Stimulated activated CD4-positive, alpha-beta T cell treated with anti-CD3 and anti-CD28 coated beads, Interleukin-2, amount 100 ng/mL, for 24 hours (primary cell): ENCODE data around the gene ENTHD1.

ENCODE experiments used
- DNase-seq, 2 donors: peaks; one replicate each; pipeline ENCODE4 v3.0.0-alpha.2; 2020

Gene ENTHD1

GRCh38 chr22:39839917-39840510 lies 53.5 kb downstream of the ENTHD1 start:
- peak; percentile 38 to 44 for DNase-seq

- DNase-seq, result no peak
Measured at GRCh38 chr22:39839204-39839603, 54.4 kb downstream of the ENTHD1 start.

DNA sequence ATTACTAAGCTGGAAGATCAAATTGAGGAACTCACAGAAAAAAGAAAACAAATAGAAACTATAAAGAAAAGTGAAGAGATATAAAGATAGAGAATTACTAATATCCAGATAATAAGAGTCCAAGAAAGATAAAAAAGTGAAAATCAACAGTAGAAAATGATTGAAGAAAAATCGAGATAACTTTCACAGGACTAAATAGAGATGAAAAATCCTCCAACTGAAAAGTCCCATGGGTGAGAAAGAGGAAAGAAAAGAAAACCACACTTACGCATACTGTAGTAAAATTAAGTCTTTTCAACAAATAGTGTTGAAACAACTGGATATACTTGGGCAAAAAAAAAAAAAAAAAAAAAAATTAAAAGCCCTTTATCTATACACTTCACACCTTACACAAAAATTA lies 60.0 kb downstream of the ENTHD1 start:
- DNase-seq, result no peak

DNA sequence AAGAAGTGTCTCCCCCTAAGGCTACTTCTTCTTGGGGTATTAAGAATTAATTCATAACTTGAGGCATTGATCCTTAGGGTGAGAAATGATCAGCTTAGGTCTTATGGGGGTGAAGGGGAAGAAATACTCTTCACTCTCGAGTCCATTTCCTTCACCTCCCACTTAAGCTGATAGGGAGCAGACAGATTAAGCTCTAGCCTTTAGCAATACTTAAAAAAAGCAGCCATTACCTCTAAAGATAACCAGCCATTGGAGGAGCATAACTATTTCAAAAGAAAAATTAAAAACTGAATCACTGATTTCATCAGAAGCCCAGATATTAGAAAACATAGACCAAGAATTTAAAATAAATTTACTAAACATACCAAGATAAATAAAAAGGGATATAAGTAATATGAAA lies 60.5 kb downstream of the ENTHD1 start:
- DNase-seq, result no peak

- no peak for DNase-seq
Measured at GRCh38 chr22:39832627-39833074, 60.9 kb downstream of the ENTHD1 start.

- DNase-seq, result no peak
Measured at GRCh38 chr22:39825661-39826102, 67.9 kb downstream of the ENTHD1 start.

DNA sequence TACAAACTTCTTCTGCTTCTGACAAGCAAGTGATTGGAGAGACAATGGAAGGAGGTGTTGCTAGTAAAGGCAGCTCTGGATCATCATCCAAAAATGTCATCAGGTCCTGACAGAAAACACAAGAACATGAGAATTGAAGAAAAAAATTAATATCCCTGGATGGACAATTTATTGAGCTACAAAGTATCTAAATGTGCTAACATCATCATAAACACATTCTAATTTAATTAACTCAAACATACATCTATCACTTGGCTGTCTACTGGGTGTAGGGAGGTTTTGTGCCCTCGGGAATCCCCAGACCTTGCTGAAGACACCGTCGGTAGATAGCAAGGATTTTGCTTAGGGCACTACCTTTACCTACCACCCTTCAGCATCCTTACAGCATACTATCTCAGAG lies 72.6 kb downstream of the ENTHD1 start:
- DNase-seq, result no peak

DNA sequence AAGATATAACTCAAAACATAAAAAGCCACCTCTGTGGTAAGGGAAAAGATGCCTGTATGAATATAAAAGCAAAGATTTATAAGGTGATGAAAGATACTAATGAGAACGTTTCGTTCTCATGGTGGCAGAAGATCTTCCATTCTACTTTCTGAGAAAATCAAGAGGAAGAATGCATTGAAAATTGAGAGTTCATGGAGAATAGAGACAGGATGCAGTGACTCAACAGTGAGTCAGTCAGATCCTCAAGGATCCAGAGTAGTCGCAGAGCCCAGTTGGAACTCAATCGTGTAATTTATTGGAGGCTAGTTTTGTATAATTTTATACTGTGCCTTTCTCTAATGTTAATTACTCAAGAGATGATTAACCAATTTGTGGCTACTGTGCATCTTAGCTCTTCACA lies 73.3 kb downstream of the ENTHD1 start:
- DNase-seq, result no peak

- no peak for DNase-seq
Measured at GRCh38 chr22:39819429-39819828, 74.1 kb downstream of the ENTHD1 start.

DNA sequence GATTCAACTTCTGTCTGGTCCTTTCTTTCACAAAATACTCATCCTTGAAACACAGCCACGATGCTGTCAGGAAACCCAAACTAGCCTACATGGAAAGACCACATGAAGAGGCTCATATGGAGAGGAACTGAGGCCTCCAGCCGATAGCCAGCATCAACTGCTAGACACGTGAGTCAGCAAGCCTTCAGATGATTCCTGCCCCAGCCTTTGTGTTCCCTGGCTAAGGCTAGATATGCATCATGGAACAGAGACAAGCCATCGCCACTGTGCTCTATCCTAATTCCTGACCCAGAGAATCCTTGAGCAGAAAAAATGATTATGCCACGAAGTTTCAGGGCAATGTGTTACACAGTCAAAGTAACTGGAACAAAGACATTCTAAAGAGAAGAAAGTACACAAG lies 75.5 kb downstream of the ENTHD1 start:
- DNase-seq, result no peak

GRCh38 chr22:39815932-39816331 lies 77.6 kb downstream of the ENTHD1 start:
- DNase-seq, result no peak

- no peak for DNase-seq
Measured at GRCh38 chr22:39814899-39815298, 78.7 kb downstream of the ENTHD1 start.

DNA sequence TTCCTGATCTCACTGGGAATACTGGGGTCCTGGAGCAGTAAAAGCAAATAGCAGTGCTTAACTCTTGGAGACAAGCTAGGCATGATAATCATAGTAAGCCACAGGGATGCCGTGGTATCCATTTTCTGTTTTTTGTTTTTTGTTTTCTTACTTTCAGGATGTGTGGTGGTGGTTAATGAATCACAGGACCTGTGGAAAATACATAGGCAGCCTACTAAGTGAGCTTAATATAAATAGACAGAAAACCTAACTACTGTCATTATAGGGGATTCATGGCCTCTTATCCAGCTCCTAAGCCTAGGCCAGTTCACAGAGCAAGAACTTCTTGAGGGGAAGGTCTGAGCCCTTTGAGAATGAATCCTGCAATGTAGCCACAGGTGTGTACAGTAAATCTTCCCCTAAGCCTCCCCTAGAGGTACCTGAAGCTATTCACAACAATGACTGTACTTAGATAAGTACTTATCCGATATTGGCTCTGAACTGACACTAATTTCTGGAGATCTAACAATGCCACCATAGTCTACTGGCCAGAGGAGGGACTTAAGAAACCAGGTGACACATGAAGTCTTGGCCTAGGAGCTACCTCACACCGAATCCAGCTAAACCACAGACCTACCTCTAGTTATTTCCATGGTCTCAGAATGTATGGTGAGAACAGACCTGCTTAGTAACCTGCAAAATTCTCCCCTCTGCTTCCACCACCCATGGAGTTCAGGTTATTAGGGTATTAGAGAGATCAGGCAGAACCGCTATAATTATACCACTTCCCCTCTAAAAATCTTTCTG lies 83.6 kb downstream of the ENTHD1 start:
- no peak for DNase-seq

GRCh38 chr22:39808081-39808480 lies 85.5 kb downstream of the ENTHD1 start:
- peak; percentile 30 to 53 for DNase-seq

GRCh38 chr22:39806109-39806508 lies 87.5 kb downstream of the ENTHD1 start:
- no peak for DNase-seq

DNA sequence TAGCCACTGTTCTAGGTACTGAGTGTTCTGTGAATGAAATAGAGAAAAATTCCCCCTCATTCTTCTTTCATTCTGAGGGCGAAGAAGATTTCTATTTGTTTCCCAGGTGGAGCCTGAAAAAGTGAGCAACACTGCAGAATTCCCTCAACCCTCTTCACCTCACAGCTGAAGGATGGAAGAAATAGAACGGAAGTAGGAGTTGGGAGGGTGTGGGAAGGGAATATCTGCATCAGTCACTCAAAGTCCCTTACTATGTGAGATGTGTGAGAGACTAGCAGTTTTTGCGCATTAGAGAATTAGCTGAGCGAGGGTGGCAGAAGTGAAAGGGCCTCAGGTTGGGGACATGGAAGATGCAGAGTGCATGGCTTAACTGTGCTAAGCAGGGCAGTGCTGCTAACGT lies 88.4 kb downstream of the ENTHD1 start:
- no peak for DNase-seq

GRCh38 chr22:39802682-39803081 lies 90.9 kb downstream of the ENTHD1 start:
- DNase-seq, result no peak

- no peak for DNase-seq
Measured at GRCh38 chr22:39800790-39801520, 92.6 kb downstream of the ENTHD1 start.

GRCh38 chr22:39797528-39798147 lies 95.9 kb downstream of the ENTHD1 start:
- DNase-seq, result no peak

- DNase-seq, result no peak
Measured at GRCh38 chr22:39789788-39790187, 103.8 kb downstream of the ENTHD1 start.

GRCh38 chr22:39785232-39785631 lies 108.3 kb downstream of the ENTHD1 start:
- no peak for DNase-seq

DNA sequence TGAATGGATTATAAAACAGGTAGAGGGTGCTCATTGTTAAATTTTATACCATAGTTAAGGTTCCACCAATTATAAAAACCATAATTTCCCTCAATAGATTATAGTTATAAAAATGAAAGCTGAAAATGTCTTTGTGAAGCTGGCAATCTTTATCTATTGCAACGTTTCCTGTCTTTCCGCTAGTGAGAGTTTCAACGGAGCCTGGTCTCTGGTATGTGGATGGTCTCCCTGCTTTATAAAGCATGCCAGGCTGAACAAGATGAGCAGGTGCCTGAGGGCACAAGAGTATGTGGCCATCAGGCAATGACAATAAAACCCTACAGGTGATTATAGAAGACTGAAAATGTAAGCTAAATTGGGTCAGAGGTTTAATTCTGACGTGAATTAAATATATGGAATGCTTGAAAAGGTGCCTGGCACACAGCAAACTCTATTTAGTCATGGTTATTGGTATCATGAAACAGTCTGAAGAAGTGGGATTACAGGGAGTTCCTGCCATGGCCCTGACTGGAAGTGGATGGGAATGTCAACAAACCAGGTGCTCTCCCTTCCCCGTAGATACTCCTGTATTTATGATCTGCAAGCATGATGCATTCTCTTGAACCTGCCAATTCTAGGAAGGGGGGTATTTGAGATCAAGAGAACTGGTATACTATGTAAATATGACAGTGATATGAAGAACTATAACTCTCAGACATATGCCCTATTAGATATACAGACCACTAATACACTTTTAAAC lies 115.7 kb downstream of the ENTHD1 start:
- no peak for DNase-seq
